DOHH2 (cell line): ENCODE data around the gene RABEPK.
"Not testable (repeated sequence)": the region's sequence is repeated elsewhere in the genome, so short reads cannot be mapped to it uniquely, and the experiment has no call there.

ENCODE experiments used
- EZH2phosphoT487 ChIP-seq: fragments of 200-600 bp; sonication (generic); IDR thresholded peaks from 2 replicates; pipeline ENCODE4 v1.6.1; 2017; ENCODE audit warnings: borderline replicate concordance, mild to moderate bottlenecking, antibody characterized with exemption, low read length, moderate library complexity, mixed read lengths
- TF ChIP-seq, protein P1 (sequence below): fragments of 200-600 bp; sonication (generic); IDR thresholded peaks from one replicate; pipeline ENCODE4 v1.5.1; 2014; ENCODE audit warnings: antibody characterized with exemption, mild to moderate bottlenecking, low read depth, low read length; ENCODE audit not compliant: poor library complexity, severe bottlenecking

DNA sequence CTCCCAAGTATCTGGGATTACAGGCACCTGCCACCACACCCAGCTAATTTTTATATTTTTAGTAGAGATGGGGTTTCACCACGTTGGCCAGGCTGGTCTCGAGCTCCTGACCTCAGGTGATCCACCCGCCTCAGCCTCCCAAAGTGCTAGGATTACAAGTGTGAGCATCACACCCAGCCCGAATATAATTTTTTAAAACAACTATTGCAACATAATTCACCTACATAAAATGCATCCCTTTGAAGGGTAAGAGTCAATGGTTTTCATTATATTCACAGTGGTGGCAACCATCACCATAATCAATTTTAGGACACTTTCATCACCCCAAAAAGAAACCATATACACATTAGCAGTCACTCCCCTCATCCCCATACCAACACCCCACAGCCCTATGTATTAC is 20.6 kb upstream of the RABEPK start:
- TF ChIP-seq, protein P1, sequence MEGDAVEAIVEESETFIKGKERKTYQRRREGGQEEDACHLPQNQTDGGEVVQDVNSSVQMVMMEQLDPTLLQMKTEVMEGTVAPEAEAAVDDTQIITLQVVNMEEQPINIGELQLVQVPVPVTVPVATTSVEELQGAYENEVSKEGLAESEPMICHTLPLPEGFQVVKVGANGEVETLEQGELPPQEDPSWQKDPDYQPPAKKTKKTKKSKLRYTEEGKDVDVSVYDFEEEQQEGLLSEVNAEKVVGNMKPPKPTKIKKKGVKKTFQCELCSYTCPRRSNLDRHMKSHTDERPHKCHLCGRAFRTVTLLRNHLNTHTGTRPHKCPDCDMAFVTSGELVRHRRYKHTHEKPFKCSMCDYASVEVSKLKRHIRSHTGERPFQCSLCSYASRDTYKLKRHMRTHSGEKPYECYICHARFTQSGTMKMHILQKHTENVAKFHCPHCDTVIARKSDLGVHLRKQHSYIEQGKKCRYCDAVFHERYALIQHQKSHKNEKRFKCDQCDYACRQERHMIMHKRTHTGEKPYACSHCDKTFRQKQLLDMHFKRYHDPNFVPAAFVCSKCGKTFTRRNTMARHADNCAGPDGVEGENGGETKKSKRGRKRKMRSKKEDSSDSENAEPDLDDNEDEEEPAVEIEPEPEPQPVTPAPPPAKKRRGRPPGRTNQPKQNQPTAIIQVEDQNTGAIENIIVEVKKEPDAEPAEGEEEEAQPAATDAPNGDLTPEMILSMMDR, result not testable (repeated sequence)
- TF ChIP-seq EZH2phosphoT487, result not testable (repeated sequence)
